HepG2 (cell line): ENCODE data around the gene GP2. TPM values are rescaled to one million over a fixed set of nuclear protein-coding genes. Genes with fewer than 3 reads are reported as not detected.

Source experiments
- BHLHE40 ChIP-seq: IDR thresholded peaks from 2 replicates; pipeline ENCODE4 v1.6.1; 2011; ENCODE audit warnings: low read length, improper control_type of control experiment
- CTCF ChIP-seq: sonication (generic); formaldehyde crosslinking; IDR thresholded peaks from 2 replicates; pipeline ENCODE4 v1.5.0; 2020; ENCODE audit warnings: mild to moderate bottlenecking, missing genetic modification reagents, moderate library complexity
- EED ChIP-seq: sonication (generic); formaldehyde crosslinking; IDR thresholded peaks from 2 replicates; pipeline ENCODE4 v1.5.0; 2020; ENCODE audit warnings: mild to moderate bottlenecking, missing genetic modification reagents
- GPBP1L1 ChIP-seq: sonication (generic); formaldehyde crosslinking; IDR thresholded peaks from 2 replicates; pipeline ENCODE4 v1.5.0; 2020; ENCODE audit warnings: mild to moderate bottlenecking, missing genetic modification reagents
- MBNL3 ChIP-seq: fragments of 250-450 bp; sonication (Bioruptor Pico); conservative IDR thresholded peaks from 2 replicates; pipeline ENCODE4 v1.8.0; 2022; ENCODE audit warnings: mild to moderate bottlenecking, inconsistent platforms
- SIX4 ChIP-seq: sonication (generic); formaldehyde crosslinking; IDR thresholded peaks from 2 replicates; pipeline ENCODE4 v1.4.0; 2020; ENCODE audit warnings: missing genetic modification reagents
- SRSF9 ChIP-seq: fragments of 200-400 bp; formaldehyde crosslinking; IDR thresholded peaks from 2 replicates; pipeline ENCODE4 v1.6.1; 2018; ENCODE audit warnings: borderline replicate concordance, mild to moderate bottlenecking, low read depth, low read length; ENCODE audit not compliant: insufficient read depth, poor library complexity, severe bottlenecking
- TCF7 ChIP-seq: sonication (generic); IDR thresholded peaks from 2 replicates; pipeline ENCODE4 v1.6.1; 2016; ENCODE audit warnings: antibody characterized with exemption, low read depth
- TOPORS ChIP-seq: sonication (generic); formaldehyde crosslinking; IDR thresholded peaks from 2 replicates; pipeline ENCODE4 v1.8.0; 2023; ENCODE audit warnings: mild to moderate bottlenecking, missing genetic modification reagents
- ZFP36L2 ChIP-seq: sonication (generic); formaldehyde crosslinking; IDR thresholded peaks from 2 replicates; pipeline ENCODE4 v1.4.0; 2020; ENCODE audit warnings: missing genetic modification reagents
- ZNF225 ChIP-seq: sonication (generic); formaldehyde crosslinking; IDR thresholded peaks from 2 replicates; pipeline ENCODE4 v1.4.0; 2020; ENCODE audit warnings: mild to moderate bottlenecking, missing genetic modification reagents
- ZNF350 ChIP-seq: sonication (generic); formaldehyde crosslinking; IDR thresholded peaks from 2 replicates; pipeline ENCODE4 v1.4.0; 2020; ENCODE audit warnings: mild to moderate bottlenecking, low read depth, missing genetic modification reagents, borderline replicate concordance
- ZNF496 ChIP-seq: sonication (generic); formaldehyde crosslinking; IDR thresholded peaks from 2 replicates; pipeline ENCODE4 v1.8.1; 2023; ENCODE audit warnings: mild to moderate bottlenecking, moderate library complexity, missing genetic modification reagents; ENCODE audit not compliant: insufficient replicate concordance
- ZNF724P ChIP-seq: sonication (generic); formaldehyde crosslinking; IDR thresholded peaks from 2 replicates; pipeline ENCODE4 v1.8.0; 2022; ENCODE audit warnings: missing genetic modification reagents, borderline replicate concordance
- polyA plus RNA-seq, 8 experiments: library from polyadenylated mRNA; depleted of rRNA in 3 of 8; stranded (reverse) in 7 of 8; unstranded in 1 of 8; fragments of >200 nt; fragmentation: Illumina TruSeq in 4 of 8; extraction: Trizol in 4 of 8; gene quantifications; 2 replicates each; pipeline versions ENCODE4 v1.2.1 to v1.2.3, GENCODE V29; 2011 to 2016; ENCODE audit warnings: low read depth in 4 of 8, missing spikeins in 1 of 8, mixed read lengths in 1 of 8; ENCODE audit not compliant: insufficient read depth in 1 of 8
- total RNA-seq, 5 experiments: library from RNA; depleted of rRNA; stranded (reverse); fragments of >200 nt; fragmentation: Illumina TruSeq; extraction: Trizol; gene quantifications; 2 replicates each; pipeline ENCODE4 v1.2.3, GENCODE V29; 2016; ENCODE audit warnings: low read depth in 1 of 5
- TF ChIP-seq, protein P1 (sequence below): sonication (generic); formaldehyde crosslinking; IDR thresholded peaks from 2 replicates; pipeline ENCODE4 v1.4.0; 2020; ENCODE audit warnings: missing genetic modification reagents, borderline replicate concordance
- TF ChIP-seq, protein P2 (sequence below), 2 experiments: fragments of 450-650 bp in 1 of 2; sonication (generic) in 1 of 2; formaldehyde crosslinking in 1 of 2; IDR thresholded peaks; 2 replicates each; pipeline versions ENCODE4 v1.6.1 to v1.8.0; 2016 to 2022; ENCODE audit warnings: antibody characterized with exemption in 1 of 2, mild to moderate bottlenecking in 1 of 2, missing genetic modification reagents in 1 of 2

GP2 gene
- total and polyA plus RNA-seq, 2 of the 13 experiments (the other 11 are each of a cell fraction or from before 2014, with no cell fraction given) = 0.15 to 0.69 TPM

- TF ChIP-seq CTCF (CRISPR knock-in tag) (no peak), ZNF724P (CRISPR knock-in tag) (no peak), SIX4 (CRISPR knock-in tag) (no peak), GPBP1L1 (CRISPR knock-in tag) (no peak), MBNL3 (no peak), TOPORS (CRISPR knock-in tag) (no peak), ZNF350 (CRISPR knock-in tag) (no peak), SRSF9 (no peak), TCF7 (peak; percentile 65), ZNF225 (CRISPR knock-in tag) (no peak), BHLHE40 (no peak), ZFP36L2 (CRISPR knock-in tag) (no peak), EED (CRISPR knock-in tag) (no peak), ZNF496 (no peak)
- TF ChIP-seq, protein P1, sequence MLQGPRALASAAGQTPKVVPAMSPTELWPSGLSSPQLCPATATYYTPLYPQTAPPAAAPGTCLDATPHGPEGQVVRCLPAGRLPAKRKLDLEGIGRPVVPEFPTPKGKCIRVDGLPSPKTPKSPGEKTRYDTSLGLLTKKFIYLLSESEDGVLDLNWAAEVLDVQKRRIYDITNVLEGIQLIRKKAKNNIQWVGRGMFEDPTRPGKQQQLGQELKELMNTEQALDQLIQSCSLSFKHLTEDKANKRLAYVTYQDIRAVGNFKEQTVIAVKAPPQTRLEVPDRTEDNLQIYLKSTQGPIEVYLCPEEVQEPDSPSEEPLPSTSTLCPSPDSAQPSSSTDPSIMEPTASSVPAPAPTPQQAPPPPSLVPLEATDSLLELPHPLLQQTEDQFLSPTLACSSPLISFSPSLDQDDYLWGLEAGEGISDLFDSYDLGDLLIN (CRISPR knock-in tag) = no peak
- TF ChIP-seq, protein P2, sequence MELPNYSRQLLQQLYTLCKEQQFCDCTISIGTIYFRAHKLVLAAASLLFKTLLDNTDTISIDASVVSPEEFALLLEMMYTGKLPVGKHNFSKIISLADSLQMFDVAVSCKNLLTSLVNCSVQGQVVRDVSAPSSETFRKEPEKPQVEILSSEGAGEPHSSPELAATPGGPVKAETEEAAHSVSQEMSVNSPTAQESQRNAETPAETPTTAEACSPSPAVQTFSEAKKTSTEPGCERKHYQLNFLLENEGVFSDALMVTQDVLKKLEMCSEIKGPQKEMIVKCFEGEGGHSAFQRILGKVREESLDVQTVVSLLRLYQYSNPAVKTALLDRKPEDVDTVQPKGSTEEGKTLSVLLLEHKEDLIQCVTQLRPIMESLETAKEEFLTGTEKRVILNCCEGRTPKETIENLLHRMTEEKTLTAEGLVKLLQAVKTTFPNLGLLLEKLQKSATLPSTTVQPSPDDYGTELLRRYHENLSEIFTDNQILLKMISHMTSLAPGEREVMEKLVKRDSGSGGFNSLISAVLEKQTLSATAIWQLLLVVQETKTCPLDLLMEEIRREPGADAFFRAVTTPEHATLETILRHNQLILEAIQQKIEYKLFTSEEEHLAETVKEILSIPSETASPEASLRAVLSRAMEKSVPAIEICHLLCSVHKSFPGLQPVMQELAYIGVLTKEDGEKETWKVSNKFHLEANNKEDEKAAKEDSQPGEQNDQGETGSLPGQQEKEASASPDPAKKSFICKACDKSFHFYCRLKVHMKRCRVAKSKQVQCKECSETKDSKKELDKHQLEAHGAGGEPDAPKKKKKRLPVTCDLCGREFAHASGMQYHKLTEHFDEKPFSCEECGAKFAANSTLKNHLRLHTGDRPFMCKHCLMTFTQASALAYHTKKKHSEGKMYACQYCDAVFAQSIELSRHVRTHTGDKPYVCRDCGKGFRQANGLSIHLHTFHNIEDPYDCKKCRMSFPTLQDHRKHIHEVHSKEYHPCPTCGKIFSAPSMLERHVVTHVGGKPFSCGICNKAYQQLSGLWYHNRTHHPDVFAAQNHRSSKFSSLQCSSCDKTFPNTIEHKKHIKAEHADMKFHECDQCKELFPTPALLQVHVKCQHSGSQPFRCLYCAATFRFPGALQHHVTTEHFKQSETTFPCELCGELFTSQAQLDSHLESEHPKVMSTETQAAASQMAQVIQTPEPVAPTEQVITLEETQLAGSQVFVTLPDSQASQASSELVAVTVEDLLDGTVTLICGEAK (IDR thresholded peaks at IDR 0.05) = no peak
- TF ChIP-seq, protein P2 (CRISPR knock-in tag; IDR thresholded peaks at IDR 0.05) = no peak
These were observed at the start of gene GP2 (continued) for GRCh38 chr16:20327444-20328041.
